HG03103 (cell line): ENCODE data around the gene TMEM217.
"Not testable (repeated sequence)": the region's sequence is repeated elsewhere in the genome, so short reads cannot be mapped to it uniquely, and the experiment has no call there.

ENCODE experiments used
- ATAC-seq: cut with Tn5 transposase; IDR thresholded peaks from one replicate; pipeline ENCODE4 v1.9.1; 2021; ENCODE audit warnings: low read depth; ENCODE audit not compliant: unreplicated experiment

Gene TMEM217

GRCh38 chr6:37257634-37258404, at the start of gene TMEM217, which contains the start of gene TBC1D22B:
TSS of gene TMEM217 (minus strand) at chr6:37258144. CDS start at chr6:37219030, 39,114 bp downstream.
TSS of gene TBC1D22B (plus strand) at chr6:37257772. CDS start at chr6:37257918, 146 bp downstream.
- peak; percentile 89 for ATAC-seq

DNA sequence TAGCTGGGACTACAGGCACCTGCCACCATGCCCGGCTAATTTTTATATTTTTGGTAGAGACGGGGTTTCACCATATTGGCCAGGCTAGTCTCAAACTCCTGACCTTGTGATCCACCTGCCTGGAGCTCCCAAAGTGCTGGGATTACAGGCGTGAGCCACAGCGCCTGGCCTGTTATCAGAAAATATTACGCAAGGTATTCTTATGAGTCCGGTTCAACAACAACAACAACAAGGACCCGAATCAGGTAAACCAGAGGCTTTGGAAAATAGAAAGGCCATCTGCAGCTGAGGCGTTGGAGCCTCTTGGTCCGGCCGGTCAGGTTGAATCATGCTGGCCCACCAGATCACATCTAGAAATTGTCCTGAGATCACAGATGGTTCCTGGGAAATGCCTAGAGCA, 49.5 kb upstream of the TMEM217 start:
- not testable (repeated sequence) for ATAC-seq

- ATAC-seq, result no peak
These were observed 48.8 kb upstream of the TMEM217 start for GRCh38 chr6:37306624-37307222.

GRCh38 chr6:37305841-37306425, 48.0 kb upstream of the TMEM217 start:
- no peak for ATAC-seq

DNA sequence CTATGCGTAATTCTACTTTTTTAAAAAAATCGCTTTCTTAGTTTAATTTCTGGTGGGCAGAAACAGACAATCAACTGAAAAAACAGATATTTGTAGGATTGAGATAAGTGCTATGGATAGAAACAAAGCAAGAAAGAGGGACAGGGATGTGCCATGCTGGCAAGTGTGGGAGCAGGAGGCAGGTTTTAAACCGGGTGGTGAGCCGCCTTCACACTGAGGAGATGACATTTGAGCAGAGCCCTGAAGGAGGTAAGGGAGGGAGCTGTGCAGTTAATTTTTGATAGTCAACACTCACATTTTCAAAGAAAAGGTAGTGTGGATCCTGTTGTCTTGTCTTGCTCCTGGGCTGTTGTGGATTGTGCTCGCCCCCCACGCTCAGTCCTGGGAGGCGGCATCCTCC, 46.8 kb upstream of the TMEM217 start:
- ATAC-seq, result no peak

DNA sequence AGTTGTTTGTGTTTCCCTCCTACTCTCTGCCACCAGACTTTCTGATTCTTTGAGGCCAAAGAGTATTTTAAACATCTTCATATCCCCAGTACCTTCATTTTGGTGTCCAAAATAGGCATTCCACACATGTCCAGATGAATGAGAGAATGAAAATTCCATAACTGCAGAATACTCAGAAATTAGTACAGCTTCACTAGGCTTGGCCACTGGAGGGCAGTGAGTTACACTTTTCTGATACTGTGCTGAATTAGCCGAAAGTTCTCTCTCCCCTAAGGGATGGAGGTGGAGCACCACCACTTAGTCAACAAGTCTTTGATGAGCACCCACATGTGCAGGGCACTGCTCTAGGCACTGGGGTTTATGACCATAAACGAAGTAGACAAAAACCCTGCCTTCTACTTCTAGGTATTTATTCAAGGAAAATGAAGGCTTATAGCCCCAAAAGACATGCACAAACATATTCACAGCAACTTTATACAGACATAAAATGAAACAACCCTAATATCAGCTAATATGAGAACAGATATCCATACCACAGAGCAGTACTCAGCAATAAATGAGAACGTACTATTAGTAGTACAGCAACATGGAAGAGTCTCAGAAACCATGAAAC, 46.1 kb upstream of the TMEM217 start:
- no peak for ATAC-seq

- no peak for ATAC-seq
These were observed 45.2 kb upstream of the TMEM217 start for GRCh38 chr6:37303091-37303660.

- ATAC-seq, result no peak
These were observed 44.2 kb upstream of the TMEM217 start for GRCh38 chr6:37302086-37302686.

- ATAC-seq, result no peak
These were observed 42.0 kb upstream of the TMEM217 start for GRCh38 chr6:37299990-37300389.

GRCh38 chr6:37298958-37299357, 41.0 kb upstream of the TMEM217 start:
- no peak for ATAC-seq

- ATAC-seq, result not testable (repeated sequence)
These were observed 39.7 kb upstream of the TMEM217 start for GRCh38 chr6:37297637-37298036.

DNA sequence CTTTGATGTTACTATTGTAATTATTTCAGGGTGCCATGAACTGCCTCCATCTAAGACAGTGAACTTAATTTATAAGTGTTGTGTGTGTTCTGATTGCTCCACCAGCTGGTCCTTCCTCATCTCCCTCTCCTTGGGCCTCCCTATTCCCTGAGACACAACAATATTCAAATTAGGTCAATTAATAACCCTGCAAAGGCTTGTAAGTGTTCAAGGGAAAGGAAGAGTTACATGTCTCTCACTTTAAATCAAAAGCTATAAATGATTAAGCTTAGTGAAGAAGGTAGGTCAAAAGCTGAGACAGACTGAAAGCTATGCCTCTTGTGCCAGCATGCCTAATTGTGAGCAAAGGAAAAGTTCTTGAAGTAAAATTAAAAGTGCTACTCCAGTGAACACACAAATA, 35.5 kb upstream of the TMEM217 start:
- ATAC-seq, result no peak

GRCh38 chr6:37289931-37290330, 32.0 kb upstream of the TMEM217 start:
- no peak for ATAC-seq

GRCh38 chr6:37288247-37288646, 30.3 kb upstream of the TMEM217 start:
- no peak for ATAC-seq

DNA sequence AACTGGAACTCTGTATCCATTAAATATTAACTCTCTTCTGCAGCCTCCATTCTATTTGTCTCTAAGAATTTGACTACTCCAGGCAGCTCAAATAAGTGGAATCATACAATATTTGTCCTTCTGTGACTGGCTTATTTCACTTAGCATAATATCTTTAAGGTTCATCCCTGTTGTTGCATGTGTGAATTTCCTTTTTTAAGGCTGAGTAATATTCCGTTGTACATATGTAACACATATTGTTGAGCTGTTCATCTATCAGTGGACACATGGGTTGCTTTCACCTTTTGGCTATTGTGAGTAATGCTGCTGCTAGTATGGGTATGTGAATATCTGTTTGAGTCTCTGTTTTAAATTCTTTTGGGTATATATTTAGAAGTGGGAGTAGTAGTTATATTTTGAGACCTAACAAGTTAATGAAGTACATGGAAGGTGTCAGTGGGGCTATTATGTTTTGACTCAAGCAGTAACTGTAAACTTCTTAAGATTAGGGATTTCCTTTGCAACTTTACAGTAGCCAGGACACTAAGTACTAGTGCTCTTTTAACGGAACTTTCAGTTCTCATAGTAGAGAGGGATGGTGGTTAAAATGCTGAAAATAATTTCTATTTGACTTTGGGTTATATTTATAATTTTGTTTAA, 29.7 kb upstream of the TMEM217 start:
- ATAC-seq, result no peak

DNA sequence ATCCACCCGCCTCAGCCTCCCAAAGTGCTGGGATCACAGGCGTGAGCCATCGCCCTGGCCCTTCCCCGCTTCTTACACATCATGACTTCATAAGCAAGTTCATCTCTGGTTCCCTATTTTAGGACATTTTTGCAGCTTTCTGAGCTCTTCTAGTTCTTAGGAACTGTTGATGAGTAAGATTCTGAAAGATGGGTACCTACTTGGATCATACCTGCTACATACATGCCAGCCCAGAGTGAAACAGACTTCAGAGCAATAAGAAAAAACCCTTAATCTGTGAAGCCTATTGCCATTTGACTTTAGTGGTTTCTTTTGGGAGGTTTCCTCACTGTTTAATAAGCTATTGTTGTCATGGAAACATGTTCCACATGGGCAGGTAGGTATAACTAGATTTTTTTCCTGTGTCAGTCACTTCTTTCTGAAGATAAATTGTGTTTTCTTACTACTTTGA, 27.9 kb upstream of the TMEM217 start:
- ATAC-seq, result no peak

GRCh38 chr6:37284781-37285180, 26.8 kb upstream of the TMEM217 start:
- ATAC-seq, result no peak

GRCh38 chr6:37283671-37284151, 25.8 kb upstream of the TMEM217 start:
- ATAC-seq, result no peak

- ATAC-seq, result no peak
These were observed 25.3 kb upstream of the TMEM217 start for GRCh38 chr6:37283268-37283667.

DNA sequence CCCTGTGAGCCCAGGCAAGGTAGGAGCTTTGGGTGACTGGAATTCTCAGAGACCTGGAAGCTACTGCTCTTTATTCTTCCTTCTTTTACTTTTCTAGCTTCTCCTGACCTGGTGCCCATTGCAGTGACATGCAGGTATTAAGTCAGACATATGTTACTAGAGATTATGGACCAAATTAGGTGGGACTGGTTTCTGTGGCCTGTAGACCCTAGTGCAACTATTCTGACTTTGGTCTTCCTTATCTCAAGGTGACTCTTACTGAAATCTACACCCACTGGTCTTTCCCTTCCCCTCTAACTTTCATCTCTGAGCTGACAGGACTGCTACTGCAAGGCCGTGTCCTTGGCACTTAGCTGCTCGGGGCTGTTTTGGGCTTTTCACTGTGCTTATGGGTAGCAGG, 24.4 kb upstream of the TMEM217 start:
- no peak for ATAC-seq
